Stimulated activated CD4-positive, alpha-beta T cell treated with anti-CD3 and anti-CD28 coated beads, Interleukin-4, amount 100 ng/mL, for 48 hours (primary cell): ENCODE measurements around the gene REG4.
"Not testable (repeated sequence)": the region's sequence is repeated elsewhere in the genome, so short reads cannot be mapped to it uniquely, and the experiment has no call there.

Experiments
- DNase-seq, 2 donors: peaks; one replicate each; pipeline ENCODE4 v3.0.0-alpha.2; 2020; ENCODE audit warnings: low read depth in 2 of 2

REG4 gene

GRCh38 chr1:119811387-119811786 lies at the start of gene REG4:
TSS of gene REG4 (minus strand) at chr1:119811460. CDS start at chr1:119808769, 2,691 bp downstream.
- DNase-seq, result no peak

- no peak for DNase-seq
Measured at GRCh38 chr1:119859647-119860046, 48.4 kb upstream of the REG4 start.

- not testable (repeated sequence) for DNase-seq
Measured at GRCh38 chr1:119858556-119859214, 47.4 kb upstream of the REG4 start.

GRCh38 chr1:119858126-119858525 lies 46.9 kb upstream of the REG4 start:
- no peak for DNase-seq

- DNase-seq, result no peak
Measured at GRCh38 chr1:119853155-119853554, 41.9 kb upstream of the REG4 start.

- DNase-seq, result not testable (repeated sequence)
Measured at GRCh38 chr1:119844206-119844605, 32.9 kb upstream of the REG4 start.

GRCh38 chr1:119841306-119841705 lies 30.0 kb upstream of the REG4 start:
- no peak for DNase-seq

GRCh38 chr1:119840745-119841144 lies 29.5 kb upstream of the REG4 start:
- DNase-seq, result no peak

- DNase-seq, result no peak
Measured at GRCh38 chr1:119838236-119838635, 27.0 kb upstream of the REG4 start.

GRCh38 chr1:119834990-119835389 lies 23.7 kb upstream of the REG4 start:
- DNase-seq, result no peak

- no peak for DNase-seq
Measured at GRCh38 chr1:119831027-119831426, 19.8 kb upstream of the REG4 start.

GRCh38 chr1:119829625-119830024 lies 18.4 kb upstream of the REG4 start:
- DNase-seq, result no peak

- not testable (repeated sequence) for DNase-seq
Measured at GRCh38 chr1:119829006-119829405, 17.7 kb upstream of the REG4 start.

GRCh38 chr1:119828266-119828665 lies 17.0 kb upstream of the REG4 start:
- DNase-seq, result no peak

GRCh38 chr1:119827010-119827409 lies 15.8 kb upstream of the REG4 start:
- no peak for DNase-seq

GRCh38 chr1:119822406-119822805 lies 11.1 kb upstream of the REG4 start:
- no peak for DNase-seq

- DNase-seq, result no peak
Measured at GRCh38 chr1:119818181-119818580, 6.9 kb upstream of the REG4 start.

GRCh38 chr1:119816407-119816806 lies 5.1 kb upstream of the REG4 start:
- DNase-seq, result no peak

- no peak for DNase-seq
Measured at GRCh38 chr1:119815928-119816327, 4.7 kb upstream of the REG4 start.

- no peak for DNase-seq
Measured at GRCh38 chr1:119815361-119815760, 4.1 kb upstream of the REG4 start.

- no peak for DNase-seq
Measured at GRCh38 chr1:119814288-119814687, 3.0 kb upstream of the REG4 start.

GRCh38 chr1:119811985-119812557 lies 811 bp upstream of the REG4 start:
- no peak for DNase-seq

- DNase-seq, result peak; percentile 49 to 56
Measured at GRCh38 chr1:119808972-119809550, 2.2 kb downstream of the REG4 start.
